Neural crest cell (in vitro differentiated cells): Measurements from ENCODE around the gene HOXB9. TPM values are rescaled to one million over a fixed set of nuclear protein-coding genes. Genes with fewer than 3 reads are reported as not detected.

Source experiments
- DNase-seq: peaks from one replicate; pipeline ENCODE4 v3.0.0; 2021; ENCODE audit warnings: low read depth, mixed read lengths, low spot score
- H3K27ac Mint-ChIP-seq: one replicate; pipeline ENCODE4 v1.8.0; 2021; ENCODE audit warnings: mild to moderate bottlenecking, mixed read lengths; ENCODE audit not compliant: unreplicated experiment
- H3K27me3 Mint-ChIP-seq: 2 replicates; pipeline ENCODE4 v1.8.0; 2021; ENCODE audit warnings: low read depth, mild to moderate bottlenecking, mixed read lengths
- H3K36me3 Mint-ChIP-seq: 2 replicates; pipeline ENCODE4 v1.8.0; 2021; ENCODE audit warnings: low read depth, mild to moderate bottlenecking, mixed read lengths
- H3K4me1 Mint-ChIP-seq: 2 replicates; pipeline ENCODE4 v1.8.0; 2021; ENCODE audit warnings: mixed read lengths
- H3K4me3 Mint-ChIP-seq: one replicate; pipeline ENCODE4 v1.8.0; 2021; ENCODE audit warnings: mild to moderate bottlenecking, mixed read lengths
- H3K9me3 Mint-ChIP-seq: 2 replicates; pipeline ENCODE4 v1.8.0; 2021; ENCODE audit warnings: mixed read lengths
- CTCF ChIP-seq: fragments of 200-600 bp; sonication (generic); conservative IDR thresholded peaks from 2 replicates; pipeline ENCODE4 v1.5.0; 2021; ENCODE audit warnings: antibody characterized with exemption, mild to moderate bottlenecking
- total RNA-seq: library from RNA; stranded (reverse); gene quantifications from 2 replicates; pipeline ENCODE4 v1.2.1, GENCODE V29; 2021

HOXB9 gene
- total RNA-seq, 1 donor from 2014 or later: 89.8 TPM

DNA sequence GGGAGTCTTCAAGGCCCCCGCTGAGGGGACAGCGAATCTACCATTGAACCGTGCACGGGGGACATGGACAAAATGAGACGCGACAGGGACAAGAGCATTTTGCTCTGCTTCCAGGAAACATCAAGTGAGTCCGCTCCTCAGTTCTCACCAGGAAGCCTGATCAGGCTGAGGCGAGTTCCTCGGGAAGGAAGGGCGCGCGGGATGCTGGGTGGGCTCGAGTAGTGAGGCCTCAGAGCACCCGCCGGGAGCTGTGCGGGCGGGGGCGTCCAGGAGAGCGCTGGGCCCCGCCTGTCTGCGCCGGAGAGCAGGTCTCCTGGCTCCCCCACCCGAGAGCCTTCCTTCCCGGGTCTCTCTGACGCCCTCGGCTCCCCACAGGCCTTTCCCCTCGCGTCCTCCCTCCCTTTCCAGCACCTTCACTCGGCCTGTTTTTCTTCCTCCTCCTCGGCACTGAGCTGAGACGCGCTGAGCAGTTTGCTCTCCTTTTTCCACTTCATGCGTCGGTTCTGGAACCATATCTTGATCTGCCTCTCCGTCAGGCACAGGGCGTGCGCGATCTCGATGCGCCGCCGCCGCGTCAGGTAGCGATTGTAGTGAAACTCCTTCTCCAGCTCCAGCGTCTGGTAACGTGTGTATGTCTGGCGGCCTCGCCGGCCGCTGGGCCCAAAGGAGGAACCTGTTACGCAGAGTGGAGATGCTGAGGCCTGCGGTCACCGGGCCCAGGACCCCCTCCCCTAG is 30.0 kb downstream of the HOXB9 start:
- Mint-ChIP-seq H3K4me3 (peak overlapping the region; percentile 81), H3K36me3 (peaks cover 18% of the 10 kb centered on the region), H3K27me3 (peaks cover 100% of the 10 kb centered on the region), H3K4me1 (peaks cover 16% of the 10 kb centered on the region), H3K9me3 (no peaks in the 10 kb centered on the region), H3K27ac (peak overlapping the region; percentile 66)
- no peak for DNase-seq
- no peak for TF ChIP-seq CTCF

- Mint-ChIP-seq H3K4me3 (peak overlapping the region; percentile 81), H3K36me3 (peaks cover 18% of the 10 kb centered on the region), H3K27me3 (peaks cover 100% of the 10 kb centered on the region), H3K9me3 (no peaks in the 10 kb centered on the region), H3K4me1 (peaks cover 16% of the 10 kb centered on the region), H3K27ac (peak overlapping the region; percentile 66)
- no peak for TF ChIP-seq CTCF
- DNase-seq: no peak
These were observed 30.7 kb downstream of the HOXB9 start for GRCh38 chr17:48595278-48595999.

GRCh38 chr17:48594538-48595277 is 31.4 kb downstream of the HOXB9 start:
- TF ChIP-seq CTCF: no peak
- Mint-ChIP-seq H3K4me1 (peaks cover 16% of the 10 kb centered on the region), H3K27me3 (peaks cover 100% of the 10 kb centered on the region), H3K27ac (no peak overlapping the region), H3K4me3 (peak overlapping the region; percentile 81), H3K36me3 (peaks cover 20% of the 10 kb centered on the region), H3K9me3 (no peaks in the 10 kb centered on the region)
- no peak for DNase-seq

- TF ChIP-seq CTCF: peak; percentile 92
- peak; percentile 88 for DNase-seq
- H3K9me3 Mint-ChIP-seq: no peaks in the 10 kb centered on the region
- H3K27ac Mint-ChIP-seq: no peak overlapping the region
- H3K36me3 Mint-ChIP-seq: peaks cover 20% of the 10 kb centered on the region
- H3K4me3 Mint-ChIP-seq: peak overlapping the region; percentile 81
- H3K4me1 Mint-ChIP-seq: peaks cover 16% of the 10 kb centered on the region
- peaks cover 100% of the 10 kb centered on the region for H3K27me3 Mint-ChIP-seq
These were observed 32.2 kb downstream of the HOXB9 start for GRCh38 chr17:48593840-48594537.
